ENCODE data around the gene FAM161B.
"Not testable (repeated sequence)": the region's sequence is repeated elsewhere in the genome, so short reads cannot be mapped to it uniquely, and the experiment has no call there.

Gene FAM161B

GRCh38 chr14:73936548-73936947 is 13.3 kb downstream of the FAM161B start:
- H4K20me1 ChIP-seq (ENCODE audit: low read depth, low read length): no peaks in the 10 kb centered on the region
- no peaks in the 10 kb centered on the region for H3K9me2 ChIP-seq (replicated peaks; ENCODE audit: insufficient read depth, low read length)
- H2AFZ ChIP-seq (ENCODE audit: low read depth, low read length, severe bottlenecking): no peak overlapping the region
- H3K36me3 ChIP-seq (ENCODE audit: low read length): peaks cover 11% of the 10 kb centered on the region; the same call in 1 of the 2 replicates
- TF ChIP-seq CTCF (IDR thresholded peaks at IDR 0.05; ENCODE audit: insufficient read depth, low read length, poor library complexity, severe bottlenecking) (no peak), EZH2phosphoT487 (conservative IDR thresholded peaks at IDR 0.05; ENCODE audit: low read length) (no peak)
- H3F3A ChIP-seq (ENCODE audit: insufficient read depth): peaks cover 4% of the 10 kb centered on the region; the same call in 1 of the 2 replicates
- H3K27me3 ChIP-seq (ENCODE audit: low read length): no peaks in the 10 kb centered on the region
- H3K27ac ChIP-seq (ENCODE audit: low read depth, low read length): no peak overlapping the region
- no peaks in the 10 kb centered on the region for H3K79me2 ChIP-seq (ENCODE audit: insufficient read depth, low read length)
- no peaks in the 10 kb centered on the region for H3K9me3 ChIP-seq (ENCODE audit: insufficient read depth, low read length)
- H3K4me2 ChIP-seq (ENCODE audit: low read depth, low read length, poor library complexity, severe bottlenecking): no peak overlapping the region
- no peak overlapping the region for H3K9ac ChIP-seq (ENCODE audit: low read length)
- no peak overlapping the region for H3K4me3 ChIP-seq (ENCODE audit: insufficient read depth, low read length, poor library complexity, severe bottlenecking)

GRCh38 chr14:73935666-73936065 is 14.2 kb downstream of the FAM161B start:
- TF ChIP-seq EZH2phosphoT487 (conservative IDR thresholded peaks at IDR 0.05; ENCODE audit: low read length): no peak
- TF ChIP-seq CTCF (IDR thresholded peaks at IDR 0.05; ENCODE audit: insufficient read depth, low read length, poor library complexity, severe bottlenecking): no peak
- Histone ChIP-seq H4K20me1 (ENCODE audit: low read depth, low read length) (no peaks in the 10 kb centered on the region), H2AFZ (ENCODE audit: low read depth, low read length, severe bottlenecking) (no peak overlapping the region)

GRCh38 chr14:73924337-73924736 is 25.6 kb downstream of the FAM161B start:
- no peaks in the 10 kb centered on the region for H3K79me2 ChIP-seq (ENCODE audit: insufficient read depth, low read length)
- no peak overlapping the region for H3K27ac ChIP-seq (ENCODE audit: low read depth, low read length)
- TF ChIP-seq EZH2phosphoT487 (conservative IDR thresholded peaks at IDR 0.05; ENCODE audit: low read length) (no peak), CTCF (IDR thresholded peaks at IDR 0.05; ENCODE audit: insufficient read depth, low read length, poor library complexity, severe bottlenecking) (no peak)
- no peak overlapping the region for H3K4me3 ChIP-seq (ENCODE audit: insufficient read depth, low read length, poor library complexity, severe bottlenecking)
- no peaks in the 10 kb centered on the region for H3K9me3 ChIP-seq (ENCODE audit: insufficient read depth, low read length)
- H4K20me1 ChIP-seq (ENCODE audit: low read depth, low read length): no peaks in the 10 kb centered on the region
- no peak overlapping the region for H3K4me2 ChIP-seq (ENCODE audit: low read depth, low read length, poor library complexity, severe bottlenecking)
- H3F3A ChIP-seq (ENCODE audit: insufficient read depth): no peaks in the 10 kb centered on the region
- peaks cover 28% of the 10 kb centered on the region; the same call in 1 of the 2 replicates for H3K36me3 ChIP-seq (ENCODE audit: low read length)
- H2AFZ ChIP-seq (ENCODE audit: low read depth, low read length, severe bottlenecking): no peak overlapping the region
- no peak overlapping the region for H3K9ac ChIP-seq (ENCODE audit: low read length)
- H3K27me3 ChIP-seq (ENCODE audit: low read length): no peaks in the 10 kb centered on the region
- H3K9me2 ChIP-seq (replicated peaks; ENCODE audit: insufficient read depth, low read length): no peaks in the 10 kb centered on the region

More at GRCh38 chr14:73935666-73936065, 14.2 kb downstream of the FAM161B start:
- Histone ChIP-seq H3K79me2 (ENCODE audit: insufficient read depth, low read length) (no peaks in the 10 kb centered on the region), H3K4me2 (ENCODE audit: low read depth, low read length, poor library complexity, severe bottlenecking) (no peak overlapping the region), H3K27ac (ENCODE audit: low read depth, low read length) (no peak overlapping the region), H3K27me3 (ENCODE audit: low read length) (no peaks in the 10 kb centered on the region), H3K4me3 (ENCODE audit: insufficient read depth, low read length, poor library complexity, severe bottlenecking) (no peak overlapping the region), H3F3A (ENCODE audit: insufficient read depth) (peaks cover 4% of the 10 kb centered on the region; the same call in 1 of the 2 replicates), H3K9me3 (ENCODE audit: insufficient read depth, low read length) (no peaks in the 10 kb centered on the region), H3K9ac (ENCODE audit: low read length) (no peak overlapping the region), H3K36me3 (ENCODE audit: low read length) (peaks cover 15% of the 10 kb centered on the region; the same call in 1 of the 2 replicates), H3K9me2 (replicated peaks; ENCODE audit: insufficient read depth, low read length) (no peaks in the 10 kb centered on the region)

- H3K36me3 ChIP-seq (ENCODE audit: low read length): peaks cover 21% of the 10 kb centered on the region; the same call in 1 of the 2 replicates
- H3K9ac ChIP-seq (ENCODE audit: low read length); H3F3A ChIP-seq (ENCODE audit: insufficient read depth); H3K4me2 ChIP-seq (ENCODE audit: low read depth, low read length, poor library complexity, severe bottlenecking); H3K79me2 ChIP-seq (ENCODE audit: insufficient read depth, low read length); H4K20me1 ChIP-seq (ENCODE audit: low read depth, low read length); H3K4me3 ChIP-seq (ENCODE audit: insufficient read depth, low read length, poor library complexity, severe bottlenecking); H3K27ac ChIP-seq (ENCODE audit: low read depth, low read length); H3K27me3 ChIP-seq (ENCODE audit: low read length); H3K9me2 ChIP-seq (replicated peaks; ENCODE audit: insufficient read depth, low read length); H3K9me3 ChIP-seq (ENCODE audit: insufficient read depth, low read length); H2AFZ ChIP-seq (ENCODE audit: low read depth, low read length, severe bottlenecking): not testable (repeated sequence)
Observed at GRCh38 chr14:73919457-73919856, 30.4 kb downstream of the FAM161B start.

Measured in SU-DHL-6 (cell line).